Measurements from ENCODE around the gene PTPRG. TPM values are rescaled to one million over a fixed set of nuclear protein-coding genes. Genes with fewer than 3 reads are reported as not detected.
A peak's percentile ranks its signal among the peaks of the same experiment; 100 is the strongest.

Gene PTPRG
- total RNA-seq, 1 donor from 2014 or later, result 80.7 TPM

- no peaks in the 10 kb centered on the region for H3K27me3 Mint-ChIP-seq (ENCODE audit: unreplicated experiment)
- H3K36me3 Mint-ChIP-seq (ENCODE audit: low read depth, unreplicated experiment), result peaks cover 4% of the 10 kb centered on the region
- H3K4me3 Mint-ChIP-seq (ENCODE audit: unreplicated experiment), result no peak overlapping the region
- TF ChIP-seq, protein P1, sequence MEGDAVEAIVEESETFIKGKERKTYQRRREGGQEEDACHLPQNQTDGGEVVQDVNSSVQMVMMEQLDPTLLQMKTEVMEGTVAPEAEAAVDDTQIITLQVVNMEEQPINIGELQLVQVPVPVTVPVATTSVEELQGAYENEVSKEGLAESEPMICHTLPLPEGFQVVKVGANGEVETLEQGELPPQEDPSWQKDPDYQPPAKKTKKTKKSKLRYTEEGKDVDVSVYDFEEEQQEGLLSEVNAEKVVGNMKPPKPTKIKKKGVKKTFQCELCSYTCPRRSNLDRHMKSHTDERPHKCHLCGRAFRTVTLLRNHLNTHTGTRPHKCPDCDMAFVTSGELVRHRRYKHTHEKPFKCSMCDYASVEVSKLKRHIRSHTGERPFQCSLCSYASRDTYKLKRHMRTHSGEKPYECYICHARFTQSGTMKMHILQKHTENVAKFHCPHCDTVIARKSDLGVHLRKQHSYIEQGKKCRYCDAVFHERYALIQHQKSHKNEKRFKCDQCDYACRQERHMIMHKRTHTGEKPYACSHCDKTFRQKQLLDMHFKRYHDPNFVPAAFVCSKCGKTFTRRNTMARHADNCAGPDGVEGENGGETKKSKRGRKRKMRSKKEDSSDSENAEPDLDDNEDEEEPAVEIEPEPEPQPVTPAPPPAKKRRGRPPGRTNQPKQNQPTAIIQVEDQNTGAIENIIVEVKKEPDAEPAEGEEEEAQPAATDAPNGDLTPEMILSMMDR (IDR thresholded peaks at IDR 0.05; ENCODE audit: unreplicated experiment), result no peak
- peaks cover 38% of the 10 kb centered on the region for H3K4me1 Mint-ChIP-seq (ENCODE audit: unreplicated experiment)
- peak overlapping the region; percentile 20 for H3K27ac Mint-ChIP-seq (ENCODE audit: unreplicated experiment)
- no peaks in the 10 kb centered on the region for H3K9me3 Mint-ChIP-seq (ENCODE audit: unreplicated experiment)
- no peak for DNase-seq (ENCODE audit: low spot score)
Measured at GRCh38 chr3:61577760-61578159, 16.4 kb downstream of the PTPRG start.

- peaks cover 40% of the 10 kb centered on the region for H3K4me1 Mint-ChIP-seq (ENCODE audit: unreplicated experiment)
- H3K27ac Mint-ChIP-seq (ENCODE audit: unreplicated experiment), result peak overlapping the region; percentile 61
- no peaks in the 10 kb centered on the region for H3K9me3 Mint-ChIP-seq (ENCODE audit: unreplicated experiment)
- no peak overlapping the region for H3K4me3 Mint-ChIP-seq (ENCODE audit: unreplicated experiment)
- H3K36me3 Mint-ChIP-seq (ENCODE audit: low read depth, unreplicated experiment), result peaks cover 4% of the 10 kb centered on the region
- H3K27me3 Mint-ChIP-seq (ENCODE audit: unreplicated experiment), result no peaks in the 10 kb centered on the region
- TF ChIP-seq, protein P1 (IDR thresholded peaks at IDR 0.05; ENCODE audit: unreplicated experiment), result no peak
- DNase-seq (ENCODE audit: low spot score), result no peak
Measured at GRCh38 chr3:61578667-61579367, 17.4 kb downstream of the PTPRG start.

- TF ChIP-seq, protein P1 (IDR thresholded peaks at IDR 0.05; ENCODE audit: unreplicated experiment), result no peak
- Mint-ChIP-seq H3K4me1 (ENCODE audit: unreplicated experiment) (peaks cover 40% of the 10 kb centered on the region), H3K9me3 (ENCODE audit: unreplicated experiment) (no peaks in the 10 kb centered on the region), H3K4me3 (ENCODE audit: unreplicated experiment) (no peak overlapping the region), H3K27me3 (ENCODE audit: unreplicated experiment) (no peaks in the 10 kb centered on the region), H3K27ac (ENCODE audit: unreplicated experiment) (no peak overlapping the region), H3K36me3 (ENCODE audit: low read depth, unreplicated experiment) (peaks cover 4% of the 10 kb centered on the region)
- no peak for DNase-seq (ENCODE audit: low spot score)
Measured at GRCh38 chr3:61579685-61580084, 18.3 kb downstream of the PTPRG start.

- no peaks in the 10 kb centered on the region for H3K9me3 Mint-ChIP-seq (ENCODE audit: unreplicated experiment)
Measured at GRCh38 chr3:61580982-61581643, 19.7 kb downstream of the PTPRG start.

More at GRCh38 chr3:61580982-61581643, 19.7 kb downstream of the PTPRG start:
- Mint-ChIP-seq H3K36me3 (ENCODE audit: low read depth, unreplicated experiment) (peaks cover 4% of the 10 kb centered on the region), H3K4me3 (ENCODE audit: unreplicated experiment) (no peak overlapping the region), H3K4me1 (ENCODE audit: unreplicated experiment) (peaks cover 37% of the 10 kb centered on the region), H3K27ac (ENCODE audit: unreplicated experiment) (no peak overlapping the region), H3K27me3 (ENCODE audit: unreplicated experiment) (no peaks in the 10 kb centered on the region)
- TF ChIP-seq, protein P1 (IDR thresholded peaks at IDR 0.05; ENCODE audit: unreplicated experiment), result no peak
- no peak for DNase-seq (ENCODE audit: low spot score)

All from endothelial cell (in vitro differentiated cells).